ENCODE data around the gene BAIAP2.

Gene BAIAP2

DNA sequence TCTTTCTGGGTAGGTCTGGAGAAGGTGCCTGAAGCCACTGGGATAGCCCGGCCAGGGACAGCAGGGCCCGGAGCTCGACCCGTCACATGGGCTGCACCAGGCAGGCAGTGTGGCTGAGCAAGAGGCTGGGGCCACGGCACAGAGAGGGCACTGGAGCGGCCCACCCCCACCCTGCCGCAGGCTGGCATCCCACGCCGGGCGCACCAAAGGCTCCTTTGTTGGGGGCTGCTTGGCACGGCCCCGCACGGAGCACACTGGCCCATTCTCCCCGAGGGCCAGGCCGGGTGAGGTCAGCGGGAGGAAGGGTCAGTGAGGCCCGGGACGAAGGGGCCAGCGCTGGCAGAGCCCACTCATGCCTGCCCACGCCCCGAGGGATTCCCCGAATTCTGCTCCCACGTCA is 93.8 kb downstream of the BAIAP2 start:
- DNase-seq = no peak

DNA sequence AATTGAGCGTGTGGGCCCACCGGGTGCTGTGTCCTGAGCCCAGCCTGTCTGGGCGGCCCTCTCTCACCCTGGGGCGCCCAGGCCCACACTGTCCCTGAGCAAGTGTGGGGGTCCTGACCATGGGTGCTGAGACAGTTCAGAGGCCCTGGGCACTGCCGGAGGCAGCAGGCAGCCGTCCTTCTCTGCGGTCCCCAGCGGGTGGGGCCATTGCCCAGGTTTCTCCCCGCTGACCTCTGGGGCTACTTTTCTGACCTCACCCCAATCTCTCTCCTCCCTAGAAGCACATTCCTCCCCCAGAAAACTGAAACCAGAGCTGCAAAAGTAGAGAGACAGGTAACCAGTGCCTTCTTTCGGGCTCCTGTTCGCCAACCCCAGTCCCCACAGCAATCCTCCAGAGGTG is 94.3 kb downstream of the BAIAP2 start:
- DNase-seq = no peak

DNA sequence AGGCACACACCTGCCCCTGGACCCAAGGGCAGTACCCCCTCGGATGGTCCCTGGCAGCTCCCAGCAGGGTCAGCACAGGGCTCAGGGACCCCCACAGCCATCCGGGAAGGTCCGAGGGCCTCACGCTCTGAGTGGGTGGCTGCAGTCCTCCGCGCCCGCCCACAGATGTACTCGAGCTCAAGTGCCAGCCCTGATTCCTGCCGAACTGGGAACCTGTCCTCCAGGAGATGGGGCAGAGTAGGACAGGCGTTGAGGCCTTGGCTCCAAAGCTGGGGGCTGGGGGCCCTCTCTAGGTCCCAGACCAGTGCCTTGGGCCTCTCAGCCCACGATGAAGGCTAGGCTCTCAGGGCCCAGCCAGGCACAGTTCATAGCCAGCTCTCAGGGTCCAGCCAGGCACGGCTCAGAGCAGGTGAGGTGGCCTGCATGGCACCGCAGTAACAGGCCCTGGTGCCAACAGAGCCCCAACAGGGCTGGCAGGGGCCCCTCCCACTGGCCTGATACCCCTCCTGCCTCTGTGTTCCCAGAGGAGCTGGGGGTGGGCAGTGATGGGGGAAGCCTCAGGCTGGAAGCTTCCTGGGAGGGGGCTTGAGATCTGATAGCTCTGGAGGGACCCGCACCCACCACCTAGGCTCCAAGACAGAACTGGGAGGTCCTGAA is 94.9 kb downstream of the BAIAP2 start:
- DNase-seq = no peak

DNA sequence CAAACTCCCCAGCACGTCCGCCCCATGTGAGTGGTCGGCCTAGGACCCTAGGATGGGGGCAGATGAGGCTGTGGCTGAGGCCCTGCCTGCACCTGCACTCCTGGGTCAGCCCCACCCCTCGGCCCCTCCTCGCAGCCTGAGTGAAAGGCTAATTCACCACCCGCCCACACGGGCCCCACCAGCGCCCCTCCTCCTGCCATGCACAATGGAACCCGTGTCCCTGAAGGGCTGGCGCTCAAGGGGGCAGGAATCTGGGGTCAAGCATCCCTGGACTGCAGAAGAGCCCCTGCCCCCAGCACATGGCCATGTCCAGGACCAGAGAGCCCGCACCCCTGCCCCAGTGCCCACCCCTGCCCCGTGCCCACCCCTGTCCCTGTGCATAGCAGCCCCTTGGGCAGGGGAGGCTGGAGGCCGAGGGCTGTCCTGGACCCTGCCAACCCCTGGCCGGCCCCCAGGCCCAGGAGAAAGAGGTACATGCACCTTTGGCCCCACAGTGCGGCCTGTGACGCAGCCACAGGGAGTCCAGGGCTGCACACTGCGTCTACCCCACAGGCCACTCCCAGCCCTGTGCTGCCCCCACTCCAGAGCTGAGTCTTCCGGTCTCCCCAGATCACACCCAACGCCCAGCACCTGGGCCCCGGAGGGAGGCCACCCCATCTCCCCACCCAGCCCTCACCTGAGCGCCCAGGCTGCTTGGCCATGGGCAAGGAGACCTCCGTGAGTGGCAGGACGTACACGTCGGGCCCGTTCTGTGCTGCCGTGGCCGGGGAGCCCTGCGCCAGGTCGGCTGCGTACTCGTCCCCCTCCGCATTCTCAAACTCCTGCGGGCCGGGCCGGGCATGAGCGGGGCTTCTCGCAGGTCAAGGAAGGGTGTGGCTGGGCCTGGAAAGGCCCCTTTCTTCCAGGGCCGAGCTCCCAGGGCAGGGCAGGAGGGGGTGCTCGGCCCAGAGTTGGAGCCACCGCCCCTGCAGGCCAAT is 95.7 kb downstream of the BAIAP2 start:
- DNase-seq = no peak

DNA sequence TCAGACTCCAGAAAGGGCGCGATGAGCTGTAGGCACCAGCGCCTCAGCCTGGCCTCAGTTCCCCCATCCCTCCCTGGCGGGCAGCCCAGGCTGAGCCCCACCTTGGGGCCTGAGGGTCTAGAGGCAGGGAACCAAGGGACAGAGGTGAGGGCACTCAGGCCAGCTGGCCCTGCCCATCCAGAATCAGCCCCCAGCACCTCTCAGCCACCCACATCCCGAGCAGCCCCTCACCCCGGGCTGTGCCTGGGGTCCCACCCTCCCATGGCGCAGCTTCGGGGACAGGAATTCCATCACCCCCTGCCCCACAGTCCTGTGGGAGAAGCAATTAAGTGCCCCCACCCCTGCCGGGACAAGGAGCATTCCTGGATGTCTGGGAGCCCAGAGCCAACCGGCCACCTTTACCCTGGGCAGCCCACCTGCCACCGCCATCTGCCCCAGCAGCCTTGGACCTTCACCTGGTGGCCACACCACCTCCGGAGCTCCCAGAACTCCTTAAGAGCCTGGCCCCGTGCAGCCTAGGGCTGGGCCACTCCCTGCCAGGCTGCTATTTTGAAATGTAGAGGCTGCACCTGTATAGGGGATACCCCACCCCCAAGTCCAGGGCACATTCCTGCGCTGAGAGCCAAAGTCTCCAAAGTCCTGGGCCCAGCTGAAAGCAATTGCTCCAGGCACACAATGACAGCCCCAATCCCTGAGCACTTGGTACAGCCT is 96.7 kb downstream of the BAIAP2 start:
- no peak for DNase-seq

DNA sequence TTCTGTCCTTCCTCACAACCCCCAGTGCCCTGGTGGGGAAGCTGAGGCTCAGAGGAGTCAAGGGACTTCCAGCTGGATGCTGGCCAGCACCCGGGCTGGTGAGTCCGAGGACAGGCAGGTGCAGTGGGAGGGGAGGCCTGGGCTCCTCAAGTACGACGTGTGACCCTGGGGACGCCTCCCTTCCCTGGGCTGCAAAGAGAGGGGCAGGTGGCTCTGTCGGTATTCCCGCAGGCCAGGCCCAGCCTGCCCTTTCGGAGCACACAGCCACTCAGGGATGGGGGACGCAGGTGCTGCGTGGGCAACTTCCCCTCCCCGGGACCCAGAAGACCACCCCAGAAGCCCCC is 97.2 kb downstream of the BAIAP2 start:
- DNase-seq = no peak

DNA sequence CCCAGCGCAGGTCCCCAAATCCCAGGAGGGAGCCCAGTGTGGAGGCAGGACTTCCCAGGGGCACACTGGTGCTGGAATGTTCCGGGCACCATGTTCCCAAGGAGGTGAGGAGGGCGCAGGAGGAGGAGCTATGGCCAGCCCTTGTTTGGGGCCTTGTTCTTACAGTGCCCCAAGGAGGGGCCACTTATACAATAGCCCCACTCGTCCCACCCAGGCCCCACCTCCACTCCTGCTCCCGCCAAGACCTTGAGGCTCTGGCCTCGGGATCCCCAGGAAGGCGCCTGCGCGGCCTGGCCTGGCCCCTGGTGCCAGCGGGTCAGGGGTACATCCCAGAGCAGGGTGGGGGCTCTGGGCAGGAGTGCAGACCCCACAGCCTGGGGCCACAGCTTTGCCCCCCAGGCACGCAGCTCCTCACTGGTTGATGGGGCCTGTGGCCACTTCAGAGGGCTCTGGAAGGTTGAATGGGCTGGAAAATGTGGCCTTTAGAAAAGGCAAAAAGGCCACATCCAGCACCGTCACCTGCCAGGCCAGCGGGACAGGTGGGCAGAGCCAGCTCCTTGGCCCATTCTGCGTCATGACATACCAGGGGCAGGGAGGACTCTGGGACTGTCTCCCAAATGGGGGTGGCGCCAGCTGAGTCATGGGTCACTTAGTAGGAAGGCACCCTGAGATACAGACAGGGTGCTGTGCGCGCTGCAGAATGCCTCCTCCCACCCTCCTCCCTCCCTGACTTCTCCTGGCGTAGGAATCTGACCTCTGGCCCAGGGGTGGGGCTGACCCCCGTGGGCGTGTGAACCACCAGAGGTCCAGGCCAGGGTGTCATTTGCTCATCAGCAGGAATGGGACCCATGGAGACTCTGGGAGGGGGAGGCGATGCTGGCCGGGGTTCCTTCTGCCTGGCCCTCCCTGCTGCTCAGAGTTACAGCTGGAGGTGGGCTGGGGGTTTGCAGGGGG is 98.1 kb downstream of the BAIAP2 start:
- no peak for DNase-seq

DNA sequence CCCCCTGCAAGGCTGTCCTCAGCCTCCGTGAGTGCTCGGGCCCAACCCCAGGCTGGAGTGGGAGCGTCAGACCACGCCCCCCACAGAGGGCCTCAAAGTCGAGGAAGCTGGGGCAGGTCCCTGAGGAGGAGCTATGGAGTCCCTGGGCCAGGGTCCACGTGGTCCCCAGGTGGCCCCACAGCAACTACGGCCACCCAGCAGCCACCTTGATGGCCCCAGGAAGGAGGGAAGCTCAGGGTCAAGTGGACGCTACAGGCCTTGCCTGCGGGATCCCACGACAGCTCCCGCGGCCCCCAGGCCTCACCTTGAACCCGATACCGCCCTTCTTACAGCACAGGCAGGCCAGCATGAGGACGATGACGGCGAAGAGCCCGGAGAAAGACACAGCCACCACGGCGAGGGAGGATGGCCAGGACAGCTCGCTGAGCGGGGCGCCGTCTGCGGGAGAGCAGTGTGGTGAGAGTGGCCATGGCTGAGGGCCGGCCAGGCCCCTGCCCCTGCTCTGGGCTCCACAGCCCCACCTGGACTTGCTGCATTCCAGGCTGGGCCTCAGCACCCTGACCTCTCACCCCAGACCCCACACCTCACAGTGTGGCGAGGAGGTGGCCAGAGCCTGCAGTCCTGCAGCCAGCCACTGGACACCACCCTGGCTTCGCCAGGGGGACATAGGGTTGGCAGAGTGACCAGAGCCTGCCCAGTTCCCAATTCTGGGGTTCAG is 99.3 kb downstream of the BAIAP2 start:
- DNase-seq = no peak

DNA sequence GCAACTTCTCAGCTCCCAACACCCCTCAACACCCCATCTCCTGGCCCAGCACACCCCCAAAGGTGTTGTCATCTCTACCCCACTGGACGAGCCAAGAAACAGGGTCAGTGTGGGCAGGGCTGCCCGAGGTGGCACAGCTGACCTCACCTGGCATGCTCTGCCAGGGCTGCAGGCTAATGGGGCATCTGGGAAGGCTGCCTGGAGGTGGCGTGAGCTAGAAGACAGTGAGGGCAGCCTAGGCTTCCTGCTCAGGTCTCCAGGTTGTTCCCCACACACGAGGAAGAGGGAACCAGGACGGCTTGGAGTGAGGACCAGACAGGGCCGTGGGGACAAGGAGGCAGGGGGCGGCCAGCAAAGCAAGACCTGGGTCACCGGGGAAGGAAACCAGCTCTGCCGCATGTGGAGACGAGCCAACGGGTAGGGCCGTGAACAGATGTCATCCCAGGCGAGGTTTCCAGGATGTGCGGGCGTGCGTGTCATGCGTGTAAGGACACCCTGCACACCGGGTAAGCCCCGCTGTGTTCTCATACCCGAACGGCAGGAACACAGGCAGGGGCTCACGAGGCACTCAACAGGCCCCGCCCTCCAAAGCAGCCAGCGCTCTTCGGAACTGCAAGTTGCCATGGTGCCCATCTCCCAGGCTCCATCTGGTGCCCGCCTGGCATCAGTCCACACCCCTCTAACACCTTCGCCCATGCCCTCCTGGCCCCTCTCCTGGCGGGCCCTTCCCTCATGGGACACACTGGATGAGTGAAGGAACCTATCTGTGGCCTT is 100.7 kb downstream of the BAIAP2 start:
- no peak for DNase-seq

DNA sequence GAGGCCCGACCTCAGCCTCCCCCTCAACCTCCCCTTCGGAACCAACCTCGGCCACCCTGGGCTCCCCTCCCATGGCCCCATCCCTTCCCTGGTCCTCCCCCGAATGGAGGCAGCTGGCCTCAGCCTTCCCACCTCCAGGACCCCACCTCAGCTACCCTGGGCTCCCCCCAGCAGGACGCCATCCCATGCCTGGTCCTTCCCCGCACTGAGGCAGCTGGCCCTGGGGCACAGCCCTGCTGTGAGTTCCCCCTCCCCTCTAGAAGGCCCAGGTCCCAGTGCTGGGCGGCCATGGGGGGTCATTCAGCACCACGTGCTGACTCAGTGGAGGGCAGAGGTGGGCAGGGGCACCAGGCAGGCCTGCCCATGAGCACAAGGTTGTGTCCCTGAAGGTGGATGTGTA is 101.4 kb downstream of the BAIAP2 start:
- no peak for DNase-seq

DNA sequence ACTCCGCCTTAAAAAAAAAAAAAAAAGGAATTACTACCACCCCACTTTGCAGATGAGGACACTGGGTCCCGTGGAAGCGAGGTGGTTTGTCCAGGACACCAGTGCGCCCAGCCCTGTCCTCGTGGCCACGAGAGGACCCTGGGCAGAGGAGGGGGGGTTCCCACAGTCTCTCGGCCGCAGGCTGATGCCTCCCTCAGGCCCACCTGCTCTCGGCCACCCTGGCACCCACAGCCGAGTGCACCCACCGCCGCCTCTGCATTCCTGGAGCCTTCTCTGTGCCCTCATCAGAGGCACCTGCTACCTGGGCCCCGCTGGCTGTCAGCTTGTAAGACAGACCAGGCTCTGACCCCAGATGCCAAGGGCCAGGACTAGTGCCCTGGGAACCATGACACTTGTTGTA is 102.3 kb downstream of the BAIAP2 start:
- DNase-seq = no peak

DNA sequence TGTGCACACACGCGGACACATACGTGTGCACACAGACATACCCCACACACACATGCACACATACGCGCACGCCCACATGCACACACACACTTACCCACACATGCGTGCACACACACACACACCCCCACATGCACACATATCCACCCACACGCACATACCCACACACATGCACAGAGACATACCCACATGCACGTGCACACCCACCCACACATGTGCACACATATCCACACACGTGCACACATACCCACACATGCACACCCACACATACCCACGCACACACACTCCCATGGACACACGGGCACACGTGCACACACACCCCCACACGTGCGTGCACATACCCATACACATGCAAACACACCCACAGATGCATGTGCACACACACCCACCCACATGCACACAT is 103.1 kb downstream of the BAIAP2 start:
- no peak for DNase-seq

DNA sequence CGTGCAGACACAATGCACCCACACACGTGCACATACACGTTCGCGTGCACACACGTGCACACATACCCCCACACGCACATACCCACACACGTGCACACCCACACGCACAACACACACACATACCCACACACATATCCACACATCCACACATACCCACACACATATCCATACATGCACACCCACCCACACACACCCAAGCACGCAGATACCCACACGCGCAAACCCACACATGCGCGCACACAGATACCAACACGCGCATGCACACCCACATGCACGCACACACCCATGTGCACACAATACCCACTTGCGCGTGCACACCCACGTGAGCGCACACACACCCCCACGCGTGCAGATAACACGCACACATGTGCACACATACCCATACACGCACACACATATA is 103.5 kb downstream of the BAIAP2 start:
- no peak for DNase-seq

DNA sequence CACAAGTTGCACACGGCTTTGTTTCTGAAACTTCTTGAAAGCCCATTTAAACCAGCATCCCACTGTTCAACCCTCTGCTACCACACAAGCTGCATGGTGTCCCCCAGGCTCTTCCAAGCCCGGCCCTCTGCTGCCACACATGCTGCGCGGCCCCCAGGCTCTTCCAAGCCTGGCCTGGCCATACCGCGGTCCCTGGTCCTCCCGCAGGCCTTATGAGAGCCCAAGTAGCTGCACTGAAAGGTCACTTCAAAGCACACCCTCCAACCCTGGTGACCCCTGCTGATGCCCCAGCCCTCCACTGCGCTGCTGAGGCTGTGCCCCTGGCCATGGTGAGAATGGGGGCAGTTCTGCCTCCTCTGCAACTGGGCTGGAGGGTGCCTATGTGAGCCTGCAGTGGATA is 104.5 kb downstream of the BAIAP2 start:
- no peak for DNase-seq

DNA sequence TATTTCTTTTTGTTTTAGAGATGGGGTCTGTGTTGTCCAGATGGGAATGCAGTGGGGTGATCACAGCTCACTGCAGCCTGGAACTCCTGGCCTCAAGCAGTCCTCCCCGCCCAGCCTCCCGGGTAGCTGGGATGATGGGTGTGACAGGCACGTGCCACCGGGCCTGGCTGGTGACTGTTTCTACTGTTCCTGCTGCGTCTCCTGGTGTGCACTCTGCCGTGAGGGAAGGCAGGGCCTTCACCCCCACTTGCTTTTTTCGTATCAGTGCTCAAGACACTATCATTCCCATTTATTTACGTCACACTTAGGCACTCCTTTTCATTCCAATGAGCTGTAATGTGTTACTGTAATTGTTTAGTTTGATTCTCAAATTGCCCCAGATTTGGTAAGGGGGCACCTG is 105.1 kb downstream of the BAIAP2 start:
- DNase-seq = no peak

DNA sequence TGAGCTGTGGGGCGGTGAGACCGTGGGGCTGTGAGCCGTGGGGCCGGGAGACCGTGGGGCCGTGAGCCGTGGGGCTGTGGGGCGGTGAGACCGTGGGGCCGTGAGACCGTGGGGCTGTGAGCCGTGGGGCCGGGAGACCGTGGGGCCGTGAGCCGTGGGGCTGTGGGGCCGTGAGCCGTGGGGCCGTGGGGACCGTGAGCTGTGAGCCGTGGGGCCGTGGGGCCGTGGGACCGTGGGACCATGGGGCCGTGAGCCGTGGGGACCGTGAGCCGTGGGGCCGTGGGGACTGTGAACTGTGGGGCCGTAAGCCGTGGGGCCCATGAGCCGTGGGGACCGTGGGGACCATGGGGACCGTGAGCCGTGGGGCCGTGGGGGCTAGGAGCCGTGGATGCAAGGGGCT is 105.7 kb downstream of the BAIAP2 start:
- no peak for DNase-seq

DNA sequence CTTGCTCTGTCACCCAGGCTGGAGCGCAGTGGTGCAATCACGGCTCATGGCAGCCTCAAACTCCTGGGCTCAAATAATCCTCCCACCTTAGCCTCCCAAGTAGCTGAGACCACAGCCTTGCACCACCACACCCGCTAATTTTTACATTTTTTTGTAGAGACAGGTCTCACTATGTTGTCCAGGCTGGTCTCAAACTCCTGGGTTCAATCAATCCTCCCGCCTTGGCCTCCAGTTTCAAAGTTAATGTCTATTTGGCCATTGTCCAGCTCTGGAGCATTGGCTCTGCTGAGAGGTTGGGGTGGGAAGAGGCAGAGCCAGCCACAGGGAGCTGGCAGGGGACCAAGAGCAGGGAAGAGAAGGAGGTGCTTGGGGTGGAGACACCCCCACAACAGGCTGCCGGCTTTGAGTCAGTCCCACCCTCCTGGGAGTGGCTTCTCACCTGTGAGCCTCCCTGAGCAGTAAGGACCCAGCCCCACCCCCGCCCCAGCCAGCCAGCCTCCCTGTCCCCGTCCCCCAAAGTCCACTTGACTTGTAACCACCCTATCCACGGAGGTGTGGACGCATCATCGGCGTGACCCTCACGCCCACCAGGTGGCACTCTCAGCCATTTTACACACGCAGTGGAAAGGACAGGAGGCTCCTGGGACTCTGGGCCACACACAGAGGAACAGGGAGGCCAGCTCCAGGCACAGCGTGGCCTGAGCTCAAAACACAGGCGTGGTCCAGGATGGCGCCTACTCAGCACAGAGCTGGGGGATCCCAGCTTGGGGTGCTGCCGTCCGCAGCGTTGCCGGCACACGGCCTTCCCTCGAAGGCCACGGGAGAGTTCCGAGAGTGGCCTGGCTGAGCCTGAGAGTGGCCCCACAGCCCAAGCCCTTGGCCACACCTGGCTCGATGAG is 107.6 kb downstream of the BAIAP2 start:
- DNase-seq = peak; percentile 71

DNA sequence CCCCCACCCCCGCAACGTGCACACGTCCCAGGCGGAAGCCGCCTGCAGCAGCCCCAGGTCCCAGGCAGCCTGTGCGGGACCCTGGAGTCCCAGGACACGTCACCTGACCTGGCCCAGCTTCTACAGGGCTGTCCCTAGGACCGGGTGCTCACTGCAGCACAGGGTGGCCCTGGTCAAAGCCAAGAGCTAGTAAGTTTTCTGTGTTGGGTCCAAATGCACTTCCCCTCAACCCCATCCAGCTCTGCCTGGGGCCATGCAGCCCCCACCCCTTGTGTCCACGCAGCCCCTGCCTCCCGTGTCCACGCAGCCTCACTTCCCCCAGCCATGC is 108.2 kb downstream of the BAIAP2 start:
- DNase-seq = no peak

DNA sequence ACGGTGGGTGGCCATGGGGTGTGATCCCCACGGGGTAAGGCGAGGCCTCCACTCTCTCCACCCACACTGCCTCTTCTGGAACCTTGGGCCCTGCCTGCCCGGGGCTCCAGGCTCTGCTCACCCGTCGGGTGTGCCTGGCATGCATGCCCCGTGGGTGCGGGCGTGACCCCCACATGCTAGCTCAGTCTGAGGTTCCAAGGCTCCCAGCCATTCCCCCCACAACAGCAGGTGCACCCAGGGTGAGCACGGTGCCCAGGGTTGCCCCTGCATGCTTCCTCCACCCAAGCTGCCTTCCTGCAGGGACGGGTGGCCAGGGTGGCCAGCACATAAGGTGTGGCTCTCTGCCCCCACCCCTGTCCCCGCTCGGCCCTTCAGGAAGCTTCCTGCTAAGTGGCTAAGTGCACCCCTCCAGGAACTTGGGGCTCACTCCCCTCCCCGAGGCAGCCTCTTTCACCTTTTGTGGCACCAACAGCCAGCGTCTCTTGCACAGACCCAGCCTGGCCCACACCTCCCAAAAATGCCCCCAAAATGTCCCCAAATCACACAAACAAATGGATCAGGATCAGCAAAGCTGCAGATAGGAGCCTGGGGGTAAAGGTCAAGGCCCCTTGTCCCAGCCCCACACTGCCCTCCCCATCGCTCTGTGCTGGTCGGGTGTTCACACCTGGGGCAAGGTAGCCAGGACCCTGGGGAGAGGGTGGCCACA is 108.9 kb downstream of the BAIAP2 start:
- no peak for DNase-seq

DNA sequence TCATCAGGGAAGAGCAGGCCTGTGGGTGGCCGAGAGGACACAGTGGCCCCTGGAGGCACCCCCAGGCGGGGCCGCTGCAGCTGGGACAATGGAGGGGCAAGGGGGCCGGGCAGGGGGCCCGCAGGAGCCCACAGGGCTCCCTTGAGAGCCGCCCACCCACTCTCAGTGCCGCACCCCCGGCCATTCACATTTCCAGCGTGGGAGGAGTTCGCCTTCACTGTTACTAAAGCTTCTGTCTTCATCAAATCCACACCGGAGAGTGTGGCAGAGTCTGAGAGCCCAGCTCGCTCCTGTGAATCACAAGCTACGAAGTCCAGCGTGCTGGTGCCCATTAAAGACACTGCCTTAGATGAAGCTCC is 109.5 kb downstream of the BAIAP2 start:
- DNase-seq = no peak

Measured in activated CD4-positive, alpha-beta T cell treated with anti-CD3 and anti-CD28 coated beads for 48 hours (primary cell).